ENCODE results near the gene RNF126.
A peak's percentile ranks its signal among the peaks of the same experiment; 100 is the strongest.
"Not testable (repeated sequence)": the region's sequence is repeated elsewhere in the genome, so short reads cannot be mapped to it uniquely, and the experiment has no call there.

Gene RNF126

GRCh38 chr19:624433-625109 lies 38.4 kb downstream of the RNF126 start:
- DNase-seq = no peak

DNA sequence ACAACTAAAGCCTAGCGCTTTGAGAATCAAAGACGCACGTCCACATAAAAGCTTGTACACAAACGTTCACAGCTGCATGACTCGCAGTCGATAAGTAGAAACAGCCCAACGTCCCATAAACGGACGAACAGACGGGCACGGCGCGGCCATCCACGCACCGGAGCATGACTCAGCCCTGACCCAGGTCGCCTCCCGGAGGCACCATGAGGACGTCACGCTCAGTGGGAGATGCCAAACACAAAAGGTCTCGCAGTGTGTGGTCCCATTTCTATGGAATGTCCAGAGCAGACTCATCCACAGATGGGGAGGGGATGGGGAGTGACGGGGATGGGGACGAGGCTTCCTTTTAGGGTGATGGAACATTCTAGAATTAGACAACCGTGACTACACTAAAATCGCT lies 39.0 kb downstream of the RNF126 start:
- no peak for DNase-seq

GRCh38 chr19:623175-623916 lies 39.7 kb downstream of the RNF126 start:
- no peak for DNase-seq

DNA sequence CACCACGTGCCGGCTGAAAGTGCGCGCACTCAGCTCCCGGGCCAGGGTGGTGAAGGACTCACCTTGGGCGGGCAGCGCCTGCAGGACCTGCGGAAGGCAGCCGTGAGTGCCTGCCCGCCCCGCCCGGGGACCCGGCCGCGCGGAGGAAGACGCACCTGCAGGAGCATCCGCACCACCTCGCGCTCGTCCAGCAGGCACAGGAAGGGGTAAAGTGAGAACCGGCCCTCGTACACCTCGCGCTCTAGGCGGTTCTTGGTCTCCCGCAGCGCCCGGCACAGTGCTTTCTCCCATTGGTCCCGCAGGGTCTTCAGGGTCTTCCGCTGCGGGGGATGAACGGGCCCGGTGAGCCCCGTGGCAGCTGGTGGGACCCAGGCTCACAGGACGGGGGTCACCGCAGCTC lies 40.3 kb downstream of the RNF126 start:
- DNase-seq = no peak

- no peak for DNase-seq
Observed at GRCh38 chr19:621819-622218, 41.2 kb downstream of the RNF126 start.

DNA sequence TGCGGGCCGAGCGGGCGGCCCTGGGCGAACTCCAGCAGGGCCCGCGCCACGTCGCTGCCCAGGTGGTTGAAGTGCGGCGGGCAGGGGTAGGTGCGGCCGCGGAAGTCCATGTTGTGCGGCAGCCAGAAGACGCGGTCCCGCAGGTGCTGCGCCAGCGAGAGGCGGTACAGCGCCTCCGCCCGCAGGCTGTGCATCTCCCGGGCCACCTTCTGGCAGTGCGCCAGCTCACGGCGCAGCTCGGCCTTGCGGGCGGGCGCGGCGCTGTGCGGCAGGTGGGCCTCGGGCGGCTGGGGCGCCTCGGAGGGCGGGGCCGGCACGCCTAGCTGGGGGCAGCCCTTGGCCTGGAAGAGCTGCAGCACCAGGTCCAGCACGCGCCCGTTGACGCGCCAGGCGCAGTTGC lies 41.8 kb downstream of the RNF126 start:
- DNase-seq = not testable (repeated sequence)

- no peak for DNase-seq
Observed at GRCh38 chr19:620166-620862, 42.7 kb downstream of the RNF126 start.

GRCh38 chr19:619286-620002 lies 43.6 kb downstream of the RNF126 start:
- DNase-seq = no peak

DNA sequence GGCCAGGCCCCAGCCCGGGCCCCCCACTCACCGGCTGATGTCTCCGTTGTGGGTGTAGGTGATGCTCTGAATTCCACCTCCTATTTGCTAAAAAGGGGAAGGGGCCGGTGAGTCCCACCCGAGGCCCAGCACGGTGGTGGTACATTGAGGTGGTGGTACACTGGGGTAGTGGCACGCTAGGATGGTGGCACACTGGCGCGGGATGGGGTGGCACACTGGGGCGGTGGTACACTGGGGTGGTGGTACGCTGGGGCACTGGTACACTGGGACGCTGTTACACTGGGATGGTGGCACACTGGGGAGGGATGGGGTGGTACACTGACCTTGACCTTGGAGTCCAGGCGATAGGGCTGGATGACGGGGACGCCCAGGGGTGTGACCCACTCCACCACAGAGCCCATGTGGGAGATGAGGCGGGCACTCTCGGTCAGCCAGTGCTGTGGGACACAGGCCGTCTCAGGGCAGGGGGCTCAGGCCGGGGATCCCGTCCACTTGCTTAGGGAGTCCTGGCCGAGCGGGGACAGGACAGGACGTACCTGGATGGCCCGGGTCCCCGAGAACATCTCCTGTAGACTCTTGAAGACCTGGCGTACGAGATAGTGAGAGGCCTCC lies 44.2 kb downstream of the RNF126 start:
- no peak for DNase-seq

DNA sequence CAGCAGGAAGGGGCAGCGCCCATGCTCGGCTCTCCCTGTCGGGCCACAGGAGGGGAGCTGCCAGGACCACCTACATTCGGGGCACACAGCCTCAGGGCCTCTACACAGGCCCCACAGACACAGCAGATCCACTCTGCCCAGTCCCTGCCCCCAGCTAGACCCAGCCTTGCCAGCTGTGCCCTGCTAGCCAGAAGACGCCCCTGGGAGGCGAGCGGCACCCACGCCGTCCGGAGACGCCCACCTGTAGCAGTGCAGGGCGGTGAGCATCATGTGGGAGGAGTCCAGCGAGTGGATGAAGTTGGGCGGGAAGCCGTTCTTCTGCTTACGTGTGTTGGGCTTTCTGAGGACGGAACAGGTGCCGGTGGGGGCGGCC lies 44.8 kb downstream of the RNF126 start:
- DNase-seq = no peak

DNA sequence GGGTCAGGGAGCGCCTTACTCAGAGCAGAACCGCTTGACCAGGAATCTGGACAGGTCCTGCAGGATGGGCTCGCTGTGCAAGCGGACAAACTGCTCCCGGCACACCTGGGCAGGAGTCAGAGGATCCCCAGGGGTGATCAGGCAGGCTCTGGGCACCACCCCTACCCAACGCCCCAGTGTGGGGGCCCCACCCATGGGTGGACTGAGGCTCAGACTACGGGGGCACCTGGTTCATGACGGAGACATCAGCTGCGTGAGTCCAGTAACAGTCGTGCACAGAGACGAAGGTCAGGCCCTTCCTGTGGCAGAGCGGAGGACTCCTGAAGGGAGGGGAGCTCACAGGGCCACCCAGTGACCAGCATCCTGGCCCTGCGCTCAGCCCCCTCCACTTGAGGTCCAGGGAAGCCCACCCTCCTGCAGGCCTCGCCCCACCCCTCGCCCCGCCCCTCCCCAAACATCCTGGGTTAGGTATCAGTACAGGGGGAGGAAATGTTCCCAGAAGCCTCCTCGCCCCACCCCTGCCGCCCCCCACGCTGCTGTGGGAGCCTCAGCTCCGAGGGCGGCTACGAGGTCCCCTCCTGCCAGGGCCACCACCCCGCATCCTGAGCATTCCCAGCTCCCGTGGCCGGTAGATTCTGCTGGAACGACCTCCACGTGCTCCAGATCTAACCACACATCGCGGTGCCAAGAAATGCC lies 45.3 kb downstream of the RNF126 start:
- DNase-seq = no peak

GRCh38 chr19:616747-617526 lies 46.1 kb downstream of the RNF126 start:
- DNase-seq = no peak

DNA sequence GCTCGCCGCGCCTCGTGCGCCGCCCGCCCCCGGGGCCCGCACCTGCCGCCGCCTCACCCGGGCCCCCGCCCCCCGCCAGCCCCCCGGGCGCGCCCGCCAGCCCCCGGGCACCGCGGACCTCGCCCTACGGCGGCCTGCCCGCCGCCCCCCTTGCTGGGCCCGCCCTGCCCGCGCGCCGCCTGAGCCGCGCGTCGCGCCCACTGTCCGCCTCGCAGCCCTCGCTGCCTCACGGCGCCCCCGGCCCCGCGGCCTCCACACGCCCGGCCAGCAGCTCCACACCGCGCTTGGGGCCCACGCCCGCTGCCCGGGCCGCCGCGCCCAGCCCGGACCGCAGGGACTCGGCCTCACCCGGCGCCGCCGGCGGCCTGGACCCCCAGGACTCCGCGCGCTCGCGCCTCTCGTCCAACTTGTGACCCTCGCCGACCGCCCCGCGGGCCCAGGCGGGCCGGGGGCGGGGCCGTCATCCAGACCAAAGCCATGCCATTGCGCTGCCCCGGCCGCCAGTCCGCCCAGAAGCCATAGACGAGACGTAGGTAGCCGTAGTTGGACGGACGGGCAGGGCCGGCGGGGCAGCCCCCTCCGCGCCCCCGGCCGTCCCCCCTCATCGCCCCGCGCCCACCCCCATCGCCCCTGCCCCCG lies 46.8 kb downstream of the RNF126 start:
- DNase-seq = no peak

DNA sequence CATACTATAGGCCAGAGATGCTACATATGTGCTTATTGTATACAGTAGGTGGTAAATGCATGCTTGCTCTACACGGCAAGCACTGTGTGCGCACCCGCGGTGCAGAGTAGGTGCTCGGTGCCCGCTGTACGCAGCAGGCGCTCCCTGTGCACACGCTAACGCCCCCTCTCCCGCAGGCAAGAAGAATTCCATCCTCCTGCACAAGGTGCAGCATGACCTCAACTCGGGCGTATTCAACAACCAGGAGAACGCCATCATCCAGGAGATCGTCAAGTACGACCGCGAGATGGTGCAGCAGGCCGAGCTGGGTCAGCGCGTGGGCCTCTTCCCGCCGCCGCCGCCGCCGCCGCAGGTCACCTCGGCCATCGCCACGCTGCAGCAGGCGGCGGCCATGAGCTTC lies 47.4 kb downstream of the RNF126 start:
- DNase-seq = no peak

DNA sequence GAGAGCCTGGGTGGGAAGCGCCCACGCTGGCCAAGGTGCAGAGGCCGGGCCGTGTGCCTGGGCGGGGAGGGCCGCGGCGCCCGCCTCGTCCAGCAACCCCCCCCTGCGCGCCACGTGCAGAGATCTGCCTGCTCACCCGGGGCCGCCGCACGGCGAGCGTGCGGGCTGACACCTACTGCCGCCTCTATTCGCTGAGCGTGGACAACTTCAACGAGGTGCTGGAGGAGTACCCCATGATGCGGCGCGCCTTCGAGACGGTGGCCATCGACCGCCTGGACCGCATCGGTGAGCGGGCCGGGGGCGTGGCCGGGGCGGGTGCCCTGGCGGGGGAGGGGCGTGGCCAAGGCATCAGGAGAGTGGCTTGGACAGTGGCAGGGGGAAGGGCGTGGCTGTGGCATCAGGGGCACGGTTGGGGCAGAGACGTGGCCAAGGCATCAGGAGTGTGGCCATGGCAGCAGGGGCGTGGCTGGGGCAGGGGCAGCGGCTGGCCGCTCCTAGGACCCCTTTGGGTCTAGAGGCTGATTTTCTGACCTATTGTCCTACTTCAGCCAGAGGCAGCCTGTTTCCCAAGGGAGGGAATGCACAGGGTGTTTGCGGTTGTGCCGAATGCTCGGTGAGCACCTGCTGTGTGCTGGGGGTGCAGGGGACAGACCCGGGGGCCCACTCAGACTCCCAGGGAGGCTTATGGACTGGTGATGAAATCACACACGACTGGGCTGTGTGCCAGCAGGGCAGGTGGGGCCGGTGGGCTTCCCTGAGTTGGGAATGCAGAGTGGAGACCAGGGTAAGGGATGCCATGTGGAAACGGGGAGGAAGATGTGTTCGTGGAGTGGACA lies 49.1 kb downstream of the RNF126 start:
- DNase-seq = no peak

DNA sequence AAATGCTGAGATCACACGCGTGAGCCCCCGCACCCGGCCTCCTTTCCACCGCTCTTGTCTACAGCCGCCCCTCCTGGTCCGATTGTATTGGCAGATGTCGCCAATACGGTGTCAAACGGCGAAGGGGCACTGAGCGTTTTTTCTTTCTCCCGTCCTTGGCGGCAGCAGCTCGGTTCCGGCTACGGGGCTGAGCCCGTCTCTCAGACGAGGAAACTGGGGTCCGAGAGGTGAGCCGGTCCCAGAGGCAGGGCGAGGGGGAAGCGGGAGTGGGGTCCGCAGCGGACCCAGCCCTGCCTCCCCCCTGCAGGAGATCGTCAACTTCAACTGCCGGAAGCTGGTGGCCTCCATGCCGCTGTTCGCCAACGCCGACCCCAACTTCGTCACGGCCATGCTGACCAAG lies 50.1 kb downstream of the RNF126 start:
- DNase-seq = no peak

GRCh38 chr19:611481-611868 lies 51.5 kb downstream of the RNF126 start:
- DNase-seq = peak; percentile 90

- DNase-seq = peak; percentile 67
Observed at GRCh38 chr19:610801-611480, 52.1 kb downstream of the RNF126 start.

DNA sequence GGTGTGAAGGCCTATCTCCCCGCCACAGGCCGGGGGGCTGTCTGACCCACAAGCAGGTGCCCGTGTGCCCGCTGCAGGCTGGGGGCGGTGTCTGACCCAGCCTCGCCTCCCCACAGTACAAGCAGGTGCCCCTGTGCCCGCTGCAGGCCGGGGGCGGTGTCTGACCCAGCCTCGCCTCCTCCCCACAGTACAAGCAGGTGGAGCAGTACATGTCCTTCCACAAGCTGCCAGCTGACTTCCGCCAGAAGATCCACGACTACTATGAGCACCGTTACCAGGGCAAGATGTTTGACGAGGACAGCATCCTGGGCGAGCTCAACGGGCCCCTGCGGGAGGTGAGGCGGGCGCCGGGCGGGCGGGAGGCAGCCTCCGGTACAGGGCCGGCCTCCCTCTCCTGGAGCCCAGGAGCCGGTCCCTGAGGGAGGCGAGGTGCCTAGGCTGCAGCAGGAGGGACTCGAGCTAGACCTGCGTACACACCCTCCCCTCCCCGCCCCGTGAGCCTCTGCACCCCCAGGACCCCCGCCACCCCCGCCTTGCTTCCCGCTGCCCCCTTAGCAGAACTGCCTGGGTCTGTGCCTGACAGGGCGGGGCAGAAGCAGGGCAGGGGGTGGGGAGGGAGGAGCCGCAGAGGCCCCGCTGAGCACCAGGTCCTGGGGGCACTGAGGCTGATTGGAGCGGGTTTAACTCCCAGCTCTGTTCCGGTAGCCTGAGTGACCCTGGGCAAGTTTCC lies 52.8 kb downstream of the RNF126 start:
- peak; percentile 45 for DNase-seq

All from stimulated activated CD4-positive, alpha-beta T cell treated with anti-CD3 and anti-CD28 coated beads, Interleukin-1b, Interleukin-23, amount 100 ng/mL, for 48 hours (primary cell).